Measurements from ENCODE around the gene CEACAM19.
A peak's percentile ranks its signal among the peaks of the same experiment; 100 is the strongest.

CEACAM19 gene

GRCh38 chr19:44723952-44724319, 52.7 kb downstream of the CEACAM19 start:
- TF ChIP-seq CTCF (IDR thresholded peaks at IDR 0.05; ENCODE audit: borderline replicate concordance, control extremely low read depth, extremely low read depth, insufficient read depth, missing control alignments) = peak; percentile 93
- peak; percentile 86 for DNase-seq (ENCODE audit: low spot score)
- in situ Hi-C loops (cut with MboI; ENCODE audit: low sequenced_read_pairs, unreplicated experiment) = no loop called here

GRCh38 chr19:44725251-44725650, 54.0 kb downstream of the CEACAM19 start:
- no peak for TF ChIP-seq CTCF (IDR thresholded peaks at IDR 0.05; ENCODE audit: borderline replicate concordance, control extremely low read depth, extremely low read depth, insufficient read depth, missing control alignments)
- in situ Hi-C loops (cut with MboI; ENCODE audit: low sequenced_read_pairs, unreplicated experiment) = no loop called here
- DNase-seq (ENCODE audit: low spot score) = no peak

GRCh38 chr19:44725684-44726083, 54.4 kb downstream of the CEACAM19 start:
- no peak for TF ChIP-seq CTCF (IDR thresholded peaks at IDR 0.05; ENCODE audit: borderline replicate concordance, control extremely low read depth, extremely low read depth, insufficient read depth, missing control alignments)
- DNase-seq (ENCODE audit: low spot score) = no peak
- in situ Hi-C loops (cut with MboI; ENCODE audit: low sequenced_read_pairs, unreplicated experiment) = no loop called here

- DNase-seq (ENCODE audit: low spot score) = no peak
- no peak for TF ChIP-seq CTCF (IDR thresholded peaks at IDR 0.05; ENCODE audit: borderline replicate concordance, control extremely low read depth, extremely low read depth, insufficient read depth, missing control alignments)
- in situ Hi-C loops (cut with MboI; ENCODE audit: low sequenced_read_pairs, unreplicated experiment) = no loop called here
These were observed 55.2 kb downstream of the CEACAM19 start for GRCh38 chr19:44726465-44726864.

GRCh38 chr19:44728178-44728577, 56.9 kb downstream of the CEACAM19 start:
- no peak for DNase-seq (ENCODE audit: low spot score)
- no peak for TF ChIP-seq CTCF (IDR thresholded peaks at IDR 0.05; ENCODE audit: borderline replicate concordance, control extremely low read depth, extremely low read depth, insufficient read depth, missing control alignments)
- in situ Hi-C loops (cut with MboI; ENCODE audit: low sequenced_read_pairs, unreplicated experiment) = no loop called here

- in situ Hi-C loops (cut with MboI; ENCODE audit: low sequenced_read_pairs, unreplicated experiment) = no loop called here
- TF ChIP-seq CTCF (IDR thresholded peaks at IDR 0.05; ENCODE audit: borderline replicate concordance, control extremely low read depth, extremely low read depth, insufficient read depth, missing control alignments) = no peak
- DNase-seq (ENCODE audit: low spot score) = no peak
These were observed 58.3 kb downstream of the CEACAM19 start for GRCh38 chr19:44729516-44730033.

GRCh38 chr19:44731081-44731480, 59.8 kb downstream of the CEACAM19 start:
- no peak for DNase-seq (ENCODE audit: low spot score)
- in situ Hi-C loops (cut with MboI; ENCODE audit: low sequenced_read_pairs, unreplicated experiment) = no loop called here
- no peak for TF ChIP-seq CTCF (IDR thresholded peaks at IDR 0.05; ENCODE audit: borderline replicate concordance, control extremely low read depth, extremely low read depth, insufficient read depth, missing control alignments)
